GM18498 (cell line): ENCODE data around the gene INPP5E.

Experiments used
- ATAC-seq: cut with Tn5 transposase; IDR thresholded peaks from one replicate; pipeline ENCODE4 v1.9.1; 2021; ENCODE audit warnings: mild to moderate bottlenecking, moderate library complexity; ENCODE audit not compliant: unreplicated experiment

Gene INPP5E

DNA sequence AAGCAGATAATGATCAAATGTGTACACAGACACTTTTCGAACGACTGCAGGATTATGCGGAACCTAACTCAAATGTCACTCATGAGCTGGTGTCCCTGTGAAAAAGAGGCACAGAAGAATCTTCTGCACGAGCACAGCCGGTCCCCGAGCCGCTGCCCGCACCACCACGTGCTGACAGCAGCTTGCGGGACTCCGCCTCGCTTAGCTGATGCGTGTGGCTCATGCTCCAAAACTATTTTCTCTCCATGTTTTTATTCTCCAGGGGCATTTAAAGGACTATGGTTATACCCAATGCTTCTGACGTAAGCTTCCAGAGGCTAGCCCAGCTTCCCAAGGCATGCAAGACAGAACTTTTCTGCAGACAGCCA lies 33.7 kb upstream of the INPP5E start:
- no peak for ATAC-seq

DNA sequence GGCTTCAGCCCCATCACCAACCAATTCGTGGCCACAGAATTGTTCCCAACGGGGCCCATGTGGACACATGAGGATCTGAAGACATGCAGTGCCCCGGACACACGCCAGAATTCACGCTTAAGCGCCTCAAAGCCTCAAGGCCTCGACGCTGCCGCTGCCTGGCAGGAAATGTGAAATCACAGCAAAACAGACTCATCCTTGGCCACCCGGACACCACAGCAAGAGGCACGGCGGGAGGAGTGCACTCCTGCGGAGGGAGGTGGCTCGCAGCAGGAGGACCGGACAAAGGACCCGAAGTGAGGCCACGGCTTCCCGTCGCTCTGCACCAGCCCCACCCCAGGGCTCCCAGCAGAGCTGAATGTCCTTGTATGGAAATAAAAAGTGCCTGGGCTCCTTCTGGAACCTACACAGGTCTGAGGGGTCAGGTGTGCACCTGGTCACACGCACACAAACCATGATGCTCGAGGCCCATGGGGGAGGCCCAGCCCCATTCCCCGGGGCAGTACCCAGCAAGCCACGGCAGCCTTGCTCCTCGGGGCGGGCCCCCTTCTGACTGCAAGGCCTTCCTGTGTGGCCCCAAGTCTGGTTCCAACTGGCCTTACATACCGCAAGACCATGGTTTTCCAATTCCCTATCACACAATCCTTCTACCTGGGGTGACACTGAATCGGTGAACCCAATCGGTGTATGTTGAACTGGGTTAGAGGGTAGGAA lies 33.2 kb upstream of the INPP5E start:
- no peak for ATAC-seq

DNA sequence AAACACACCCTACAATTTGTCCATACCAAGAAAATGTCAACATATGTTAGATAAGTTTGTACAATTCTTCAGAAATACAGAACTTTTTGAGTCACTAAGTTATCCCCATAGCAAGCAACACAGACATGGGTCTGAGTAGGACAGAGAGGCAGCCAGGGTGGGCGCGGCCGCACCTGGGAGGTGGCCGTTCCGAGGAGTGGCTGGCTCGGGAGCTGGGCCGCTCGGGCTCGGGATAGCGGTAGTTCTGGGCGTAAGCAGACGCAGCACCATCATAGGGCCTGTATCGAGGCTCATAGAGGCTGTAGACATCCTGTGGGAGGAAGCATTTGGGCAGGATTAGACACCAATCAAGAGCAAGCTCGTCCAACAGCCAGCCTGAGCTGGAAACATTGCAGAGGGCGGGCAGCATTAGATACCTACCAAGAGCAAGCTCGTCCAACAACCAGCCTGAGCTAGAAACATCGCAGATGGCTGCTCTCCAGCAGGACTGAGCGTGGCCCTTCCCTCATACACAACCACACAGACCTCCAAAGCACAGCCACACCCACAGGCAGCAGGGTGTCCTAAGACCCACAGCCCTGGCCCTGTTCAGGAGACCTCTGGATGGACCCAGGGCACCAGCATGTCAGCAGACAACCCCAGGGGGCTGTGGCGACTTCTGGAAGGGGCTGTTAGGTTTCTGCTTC lies 32.3 kb upstream of the INPP5E start:
- ATAC-seq = no peak

DNA sequence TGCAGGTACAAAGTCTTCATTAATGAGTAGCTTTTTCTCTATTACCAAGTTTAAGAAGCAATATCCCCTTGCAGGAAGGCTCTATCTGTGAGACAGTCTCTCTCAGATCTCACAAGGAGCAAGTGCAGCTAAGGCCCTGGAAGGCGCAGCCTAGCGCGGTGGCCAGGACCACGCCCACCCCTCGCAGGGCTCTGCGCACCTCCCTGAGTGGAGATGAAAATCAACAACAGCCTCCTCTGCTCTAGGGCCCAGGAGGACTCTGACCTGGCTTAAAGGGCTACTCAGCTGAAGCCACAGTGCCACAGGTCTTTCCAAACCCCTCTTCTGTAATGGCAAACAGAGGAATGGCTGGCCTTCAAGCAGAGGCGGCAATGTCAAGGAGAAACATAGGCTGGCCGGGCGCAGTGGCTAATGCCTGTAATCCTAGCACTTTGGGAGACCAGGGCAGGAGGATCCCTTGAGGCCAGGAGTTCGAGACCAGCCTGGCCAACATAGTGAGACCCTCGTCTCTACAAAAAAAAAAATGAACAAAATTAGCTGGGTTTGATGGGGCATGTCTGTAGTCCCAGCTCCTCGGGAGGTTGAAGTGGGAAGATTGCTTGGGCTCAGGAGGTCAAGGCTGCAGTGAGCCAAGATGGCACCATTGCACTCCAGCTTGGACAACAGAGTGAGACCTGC lies 31.3 kb upstream of the INPP5E start:
- ATAC-seq = no peak

DNA sequence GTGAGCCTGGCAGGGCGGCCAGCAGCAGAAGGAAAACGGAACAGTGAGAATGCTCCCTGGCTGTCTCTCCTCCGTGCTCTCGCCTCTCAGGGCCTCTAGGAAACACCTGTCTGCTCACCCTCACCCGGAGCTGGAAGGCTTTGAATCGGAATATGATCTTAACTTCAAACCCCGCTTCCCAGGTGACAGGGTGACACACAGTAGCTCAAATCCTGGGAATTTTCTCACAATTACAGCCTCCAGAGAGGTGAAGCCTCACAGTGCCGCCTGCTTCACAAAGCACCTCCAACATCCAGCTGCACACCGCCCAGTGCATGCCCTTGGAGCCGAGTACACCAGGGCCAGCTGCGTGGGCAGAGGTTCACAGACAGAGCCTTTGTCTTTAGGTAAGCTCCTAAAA lies 30.7 kb upstream of the INPP5E start:
- no peak for ATAC-seq

DNA sequence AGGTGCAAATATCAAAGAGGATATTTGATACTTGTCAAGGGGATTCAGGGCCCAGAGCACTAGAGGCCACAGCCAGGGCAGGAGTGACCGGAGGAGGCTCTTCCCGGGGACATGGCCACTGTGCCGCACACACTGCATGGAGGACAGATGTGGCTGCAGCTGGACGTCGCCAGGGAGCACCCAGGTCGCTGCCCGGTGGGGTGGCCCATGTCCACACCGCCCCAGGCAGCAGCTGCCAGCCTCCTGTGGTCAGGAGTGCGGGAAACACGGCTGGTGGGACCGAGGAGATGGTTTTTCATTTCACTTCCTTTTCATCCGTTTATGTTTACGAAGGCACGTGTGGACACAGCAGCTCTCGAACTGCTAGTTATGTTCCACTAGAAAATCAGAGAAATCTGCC lies 28.1 kb upstream of the INPP5E start:
- no peak for ATAC-seq

DNA sequence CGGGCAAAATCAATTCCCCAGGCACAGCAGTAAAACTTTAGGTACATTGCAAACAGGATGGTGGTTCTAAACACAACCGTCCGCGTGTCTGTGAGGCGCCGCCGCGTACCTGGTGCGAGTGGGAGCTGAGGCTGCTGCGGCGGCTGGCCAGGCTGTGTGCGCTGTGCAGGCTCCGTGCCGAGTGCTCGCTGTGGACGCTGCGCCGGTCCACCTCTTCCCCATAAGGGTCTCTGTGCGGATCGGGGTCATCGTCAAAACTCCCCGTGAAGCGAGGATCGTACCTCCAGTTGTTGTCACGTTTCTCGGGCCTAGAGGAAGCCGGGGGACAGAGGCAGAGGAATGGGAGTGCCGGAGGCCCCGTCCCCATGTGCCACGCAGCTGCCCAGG lies 26.5 kb upstream of the INPP5E start:
- no peak for ATAC-seq

DNA sequence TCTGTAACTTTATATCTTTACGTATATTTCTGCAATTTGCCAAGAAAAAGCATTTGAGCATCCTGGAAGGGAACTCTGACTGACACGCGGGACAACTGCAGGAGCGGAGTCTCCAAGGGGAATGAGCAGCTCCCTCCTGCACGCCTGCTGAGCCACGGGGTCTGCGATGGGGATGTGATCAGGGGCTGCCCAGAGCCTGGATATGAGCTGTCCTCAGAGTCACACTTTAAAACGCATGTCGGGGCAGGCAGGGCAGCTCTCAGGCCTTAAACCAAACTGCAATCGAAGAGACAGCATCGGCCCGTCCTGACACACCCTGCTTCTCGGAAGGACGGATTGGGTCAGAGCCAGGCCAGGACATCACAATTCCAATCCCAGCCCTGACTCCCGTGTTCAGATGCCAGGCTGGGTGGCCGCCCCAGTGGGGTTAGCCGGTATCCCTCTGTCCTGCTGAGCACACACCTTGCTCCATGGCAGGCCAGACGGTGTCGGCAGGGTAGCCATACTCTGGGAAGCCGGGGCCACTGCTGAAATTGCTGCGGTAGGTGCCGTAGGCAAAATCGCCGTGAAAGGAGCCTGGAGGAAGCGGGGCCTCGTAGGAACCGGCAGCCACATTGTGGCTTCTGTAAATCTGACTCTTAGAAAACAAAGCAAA lies 26.0 kb upstream of the INPP5E start:
- no peak for ATAC-seq

DNA sequence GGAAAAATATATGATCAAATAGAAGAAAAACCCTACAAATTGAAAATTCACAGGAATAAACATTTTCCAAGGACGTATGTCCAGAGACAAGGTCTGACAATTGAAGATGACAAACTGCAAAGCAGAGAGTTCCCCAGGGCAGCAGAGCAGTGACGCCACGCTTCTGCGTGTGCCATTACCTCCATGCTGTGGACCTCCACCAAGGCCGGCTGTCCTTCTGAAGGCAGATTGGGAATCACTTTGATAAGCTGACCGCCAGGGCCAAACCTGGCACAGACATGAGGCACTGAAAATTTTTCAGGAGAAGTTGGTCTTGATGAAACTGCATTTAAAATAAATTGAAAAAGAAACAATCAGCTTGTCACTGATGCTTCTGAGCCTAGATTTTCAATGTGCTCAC lies 24.6 kb upstream of the INPP5E start:
- ATAC-seq = no peak

DNA sequence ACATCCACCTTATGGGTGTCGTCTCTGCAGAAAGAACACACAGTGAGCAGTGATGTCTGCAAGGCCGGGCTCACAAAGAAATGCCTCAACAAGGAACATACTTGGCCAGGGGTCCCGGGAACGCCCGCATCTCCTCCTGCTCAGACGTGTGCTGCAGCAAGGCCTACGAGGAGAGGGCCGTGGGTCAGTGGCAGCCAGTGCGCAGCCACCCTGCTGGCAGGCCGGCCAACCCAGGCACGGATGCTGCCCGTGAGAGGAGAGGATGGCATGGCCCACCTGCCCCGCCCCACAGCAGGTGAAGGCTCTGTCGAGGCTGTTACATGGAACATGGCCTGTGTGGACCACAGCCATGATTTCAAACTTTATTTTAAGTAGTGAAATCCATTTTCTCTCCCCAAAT lies 23.9 kb upstream of the INPP5E start:
- ATAC-seq = no peak

DNA sequence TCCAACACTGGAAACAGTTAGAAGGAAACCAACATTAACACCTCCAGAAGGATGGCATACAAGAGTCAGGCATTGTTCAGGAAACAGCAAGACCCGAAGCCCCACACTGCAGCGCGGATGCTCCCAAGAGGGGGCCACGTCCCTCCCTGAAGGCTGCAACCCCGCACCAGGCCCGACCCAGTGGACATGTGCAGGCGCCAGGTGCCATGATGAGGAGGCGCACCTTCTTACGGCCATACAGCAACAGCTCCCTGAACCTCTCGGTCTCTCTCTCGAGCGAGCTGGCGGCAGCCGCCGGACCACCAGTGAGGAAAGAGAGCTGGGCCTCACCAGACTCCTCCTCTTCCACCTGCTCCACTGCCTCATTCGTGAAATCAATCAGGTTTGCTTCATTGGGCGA lies 23.0 kb upstream of the INPP5E start:
- no peak for ATAC-seq

DNA sequence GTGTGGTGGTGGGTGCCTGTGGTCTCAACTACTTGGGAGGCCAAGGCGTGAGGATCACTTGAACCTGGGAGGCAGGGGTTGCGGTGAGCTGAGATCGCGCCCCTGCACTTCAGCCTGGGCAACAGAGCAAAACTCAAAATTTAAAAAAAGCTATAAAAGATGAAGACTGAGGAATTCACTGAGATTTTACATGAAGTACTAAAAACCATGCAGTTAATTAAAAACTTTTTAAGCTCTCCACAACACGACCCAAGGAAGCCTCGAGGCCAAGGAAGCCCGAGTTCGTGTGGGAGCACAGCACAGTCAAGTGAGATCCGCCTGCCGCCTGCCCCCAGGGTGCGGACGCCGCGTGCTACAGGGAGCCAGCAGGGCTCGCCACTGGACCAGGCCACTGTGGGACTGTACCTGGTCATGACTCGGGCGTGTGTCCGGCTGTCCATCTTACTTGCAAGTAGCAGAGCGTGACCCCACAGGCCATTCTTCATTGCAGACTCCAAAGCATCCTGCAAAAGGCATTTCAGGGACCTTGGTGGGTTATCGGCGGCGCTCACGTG lies 21.2 kb upstream of the INPP5E start:
- ATAC-seq = no peak

DNA sequence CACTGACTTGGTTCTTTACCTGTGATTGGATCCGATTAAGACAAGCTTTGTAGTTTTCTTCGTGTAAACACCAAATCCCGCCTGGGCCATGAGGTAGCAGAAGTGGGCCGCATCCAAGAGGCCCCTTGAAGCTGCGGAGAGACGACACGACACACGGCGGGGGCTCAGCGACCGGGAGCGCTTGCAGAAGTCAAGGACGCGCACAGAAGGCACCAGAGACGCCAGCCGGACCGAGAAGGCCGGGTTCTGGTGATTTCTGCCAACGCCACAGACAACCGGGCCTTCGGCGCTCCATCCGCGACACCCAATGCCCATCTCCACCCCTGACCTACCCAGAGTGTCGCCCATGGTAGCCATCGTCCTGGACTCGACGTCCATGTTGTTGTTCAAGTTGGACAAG lies 19.8 kb upstream of the INPP5E start:
- ATAC-seq = no peak

DNA sequence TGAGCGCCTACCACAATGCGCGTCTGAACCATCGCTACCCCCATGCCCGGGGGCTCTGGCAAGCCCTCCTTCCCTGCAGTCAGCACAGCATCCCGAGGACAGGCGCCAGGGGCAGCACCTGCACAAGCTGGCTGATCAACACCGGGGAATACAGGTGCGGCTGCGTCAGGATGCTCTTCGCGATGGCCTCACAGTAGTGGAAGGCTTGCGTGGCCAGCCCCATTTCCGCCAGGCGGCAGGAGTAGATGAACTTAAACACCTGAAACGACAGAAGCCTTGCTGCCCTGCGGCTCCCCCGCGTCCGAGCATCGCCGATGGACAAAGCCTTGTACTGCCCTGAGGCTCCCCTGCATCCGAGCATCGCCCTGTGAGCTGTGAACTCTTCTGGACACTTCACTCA lies 17.7 kb upstream of the INPP5E start:
- no peak for ATAC-seq

DNA sequence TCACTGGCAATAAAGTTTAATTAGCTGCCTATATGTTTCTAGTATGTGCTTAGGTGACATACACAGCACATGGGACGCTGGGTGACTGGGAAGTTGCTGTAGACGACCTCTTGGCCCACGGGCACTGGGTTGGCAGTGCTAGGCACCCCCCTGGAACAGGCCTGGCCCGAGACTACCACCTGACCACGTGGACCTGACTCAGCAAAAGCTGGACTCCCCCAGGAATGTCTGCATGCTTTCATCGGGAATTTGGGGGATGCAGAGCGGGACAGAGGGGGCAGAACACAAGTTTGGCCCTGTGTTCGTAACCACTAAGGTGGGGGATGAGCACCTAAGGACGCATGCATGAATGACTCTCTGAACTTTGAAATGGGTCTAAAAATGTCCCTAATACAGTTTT lies 16.6 kb upstream of the INPP5E start:
- no peak for ATAC-seq

DNA sequence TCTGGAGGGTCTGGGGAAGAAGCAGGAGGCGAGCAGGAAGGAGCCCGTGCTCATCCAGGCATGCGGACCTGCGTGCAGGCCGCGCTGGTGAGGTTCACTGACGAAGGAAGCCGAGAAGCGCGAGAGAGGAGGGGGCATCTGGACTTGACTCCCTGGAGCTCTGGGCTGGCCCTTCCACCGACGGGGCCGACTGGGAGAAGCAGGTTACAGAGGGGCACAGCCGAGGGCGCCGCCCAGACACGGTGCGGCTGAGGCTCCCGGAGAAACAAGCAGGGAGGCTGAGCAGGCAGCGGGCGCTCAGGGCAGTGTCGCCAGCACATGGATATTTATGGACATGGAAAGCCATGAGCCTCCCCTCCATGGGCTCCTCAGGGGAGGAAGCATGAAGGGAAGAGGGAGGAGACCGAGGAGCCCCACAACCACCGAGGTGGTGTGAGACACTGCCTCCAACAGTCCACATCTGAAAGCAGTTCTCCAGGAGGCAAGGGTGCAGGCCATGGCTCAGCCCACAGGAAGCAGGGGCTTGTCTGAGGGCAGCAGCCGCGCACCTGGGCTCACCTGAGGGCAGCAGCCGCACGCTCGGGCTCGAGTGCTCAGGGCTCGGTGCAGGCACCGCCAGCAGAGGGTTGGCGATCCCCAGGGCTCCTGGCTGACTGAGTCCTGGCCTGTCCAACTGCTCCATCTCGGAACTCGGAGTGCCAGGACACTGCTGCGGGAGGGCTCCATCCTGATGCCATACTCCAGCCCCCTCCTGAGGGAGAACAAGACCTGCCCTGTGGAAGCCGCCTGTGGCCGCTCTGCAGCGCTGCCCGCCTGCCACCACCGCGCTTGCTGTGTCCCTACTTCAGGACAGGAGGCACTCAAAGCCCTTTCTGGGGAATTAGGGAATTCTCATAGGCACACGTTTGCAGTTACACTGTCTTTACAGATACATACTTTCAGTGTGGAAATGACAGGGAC lies 15.7 kb upstream of the INPP5E start:
- ATAC-seq = no peak

DNA sequence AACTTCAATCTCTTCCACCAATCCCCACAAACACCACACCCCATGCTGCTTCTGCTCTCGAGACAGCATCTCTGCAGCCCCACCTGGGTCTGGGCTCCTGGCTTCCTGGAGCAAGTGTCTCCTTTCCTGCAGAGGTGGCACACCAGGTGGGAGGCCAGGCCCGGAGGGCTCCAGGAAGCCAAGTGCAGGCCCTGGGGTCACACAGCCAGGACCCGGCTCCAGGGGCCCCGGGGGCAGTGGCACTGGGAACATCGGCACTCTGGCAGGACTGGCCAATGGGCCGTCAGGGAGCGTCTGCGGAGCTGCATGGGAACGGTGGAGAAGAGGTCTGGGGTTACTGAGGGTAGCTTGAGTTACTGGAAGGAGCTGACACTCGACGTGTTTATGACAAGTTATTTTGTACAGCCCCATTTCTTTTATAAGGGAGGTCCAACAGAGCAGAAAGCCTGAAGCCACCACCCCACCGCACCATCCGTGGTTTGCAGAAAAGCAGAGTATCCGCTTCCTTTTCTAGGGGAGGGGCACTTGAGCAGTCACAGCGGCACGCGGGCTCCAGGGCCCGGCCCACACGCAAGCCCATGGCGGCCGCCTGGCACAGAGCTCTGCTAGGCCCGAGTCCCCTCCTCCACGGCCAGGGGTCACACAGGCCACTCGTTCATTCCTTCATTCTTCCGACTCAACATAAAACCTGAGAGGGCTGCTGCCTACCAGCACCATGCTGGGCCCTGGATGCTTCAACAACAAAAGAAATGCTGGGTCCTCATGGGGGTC lies 14.6 kb upstream of the INPP5E start:
- no peak for ATAC-seq

DNA sequence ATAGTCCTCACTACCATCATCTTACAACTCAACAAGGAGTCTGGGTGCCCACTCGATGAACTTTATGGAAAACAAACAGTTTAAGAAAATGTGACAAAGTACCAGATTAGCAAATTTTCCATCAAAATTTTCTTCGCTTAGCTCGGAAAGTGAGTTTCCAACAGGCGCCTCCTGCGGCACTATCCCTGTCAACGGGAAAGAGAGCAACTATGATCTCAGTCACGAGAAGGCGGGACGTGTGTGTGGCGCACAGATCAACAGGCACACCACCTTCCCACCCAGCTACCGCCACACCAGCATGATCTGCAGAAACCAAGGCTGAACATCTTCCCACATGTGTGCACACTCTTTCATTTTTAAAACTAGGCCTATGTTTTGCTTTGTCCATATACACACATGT lies 13.7 kb upstream of the INPP5E start:
- ATAC-seq = no peak

DNA sequence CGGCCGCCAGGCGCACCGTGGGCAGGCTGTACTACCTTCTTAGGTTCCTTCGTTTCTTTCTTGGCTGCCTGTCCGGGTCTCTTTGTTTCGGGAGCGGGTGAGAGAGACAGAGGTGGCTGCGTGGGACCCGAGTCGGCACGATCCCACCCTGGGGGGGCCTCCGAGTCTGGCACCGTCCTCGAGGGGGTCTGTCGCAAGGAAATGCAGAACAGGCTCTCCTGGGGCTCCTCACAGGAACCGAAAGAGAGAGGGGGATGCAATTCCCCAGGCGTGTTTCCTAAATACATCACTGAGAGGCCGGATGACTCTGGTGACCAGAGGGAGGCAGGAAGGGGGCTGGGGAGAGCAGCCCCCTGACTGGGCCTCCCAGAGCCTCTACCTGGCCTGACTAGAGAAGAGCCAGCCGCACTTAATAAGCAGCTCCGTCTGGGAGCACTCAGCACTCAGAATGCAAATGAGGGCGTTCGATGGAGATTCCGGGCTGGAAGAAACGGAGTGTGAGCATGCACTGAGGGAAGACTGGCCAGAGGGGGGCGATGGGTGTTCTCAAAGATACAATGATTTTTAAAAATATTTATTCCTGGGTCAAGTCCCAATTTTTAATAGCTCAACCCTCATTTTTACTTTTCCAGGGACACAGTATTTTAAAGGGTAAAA lies 11.7 kb upstream of the INPP5E start:
- ATAC-seq = no peak
